H1 (cell line): Measurements from ENCODE around the gene NSD2. TPM values are rescaled to one million over a fixed set of nuclear protein-coding genes. Genes with fewer than 3 reads are reported as not detected.

Experiments used
- CTCF ChIA-PET: fragments of 300-600 bp; sonication (Branson Sonifier 250); formaldehyde crosslinking; loops from one replicate; lab custom pipeline; 2021; ENCODE audit not compliant: partially characterized antibody; lab: Charles Lee
- POLR2A ChIA-PET: fragments of 300-600 bp; sonication (Branson Sonifier 250); formaldehyde crosslinking; loops from one replicate; lab custom pipeline; 2021; ENCODE audit warnings: inconsistent platforms; ENCODE audit not compliant: partially characterized antibody; lab: Charles Lee
- DNase-seq, 2 experiments: peaks; one replicate each; pipeline versions ENCODE4 v3.0.0 to v3.0.0-alpha.2; 2010 to 2022; ENCODE audit warnings: low spot score in 2 of 2, low read depth in 1 of 2, mixed read lengths in 1 of 2
- FAIRE-seq: peaks from 2 replicates; lab custom pipeline; 2011; peaks lifted over from hg19 to GRCh38; lab: Jason Lieb, UNC
- H2AFZ ChIP-seq: 2 replicates; pipeline ENCODE4 v1.8.1; 2012; ENCODE audit warnings: low read length, inconsistent platforms
- H2AK5ac ChIP-seq: 2 replicates; pipeline ENCODE4 v1.6.1; 2013; ENCODE audit warnings: low read depth, low read length
- H2BK120ac ChIP-seq: replicated peaks from 2 replicates; pipeline ENCODE3; 2013; ENCODE audit warnings: low read depth, low read length, inconsistent platforms
- H2BK12ac ChIP-seq: 2 replicates; pipeline ENCODE4 v1.6.1; 2013; ENCODE audit warnings: low read depth, low read length
- H2BK15ac ChIP-seq: 2 replicates; pipeline ENCODE4 v1.6.1; 2013; ENCODE audit warnings: low read length
- H2BK20ac ChIP-seq: 2 replicates; pipeline ENCODE4 v1.6.1; 2013; ENCODE audit warnings: low read length
- H2BK5ac ChIP-seq: 2 replicates; pipeline ENCODE4 v1.6.1; 2013; ENCODE audit warnings: low read depth, low read length
- H3K14ac ChIP-seq: 2 replicates; pipeline ENCODE4 v1.6.1; 2013; ENCODE audit warnings: inconsistent platforms; ENCODE audit not compliant: insufficient read length
- H3K18ac ChIP-seq: 2 replicates; pipeline ENCODE4 v1.6.1; 2013; ENCODE audit warnings: low read length; ENCODE audit errors: extremely low read depth
- H3K23ac ChIP-seq: 2 replicates; pipeline ENCODE4 v1.6.1; 2013; ENCODE audit warnings: inconsistent platforms; ENCODE audit not compliant: insufficient read length
- H3K23me2 ChIP-seq: 2 replicates; pipeline ENCODE4 v1.6.1; 2013; ENCODE audit warnings: low read depth, low read length
- H3K27ac ChIP-seq: 2 replicates; pipeline ENCODE4 v1.6.1; 2011; ENCODE audit warnings: low read depth, low read length, inconsistent platforms
- H3K27me3 ChIP-seq, 4 experiments: replicated peaks in 1 of 4; 1 replicate in 1 of 4; 2 replicates in 3 of 4; pipeline versions ENCODE4 v1.6.1 to v1.8.1; 2011 to 2013; ENCODE audit warnings: low read length in 3 of 4, mild to moderate bottlenecking in 3 of 4, inconsistent platforms in 2 of 4, mixed read lengths in 2 of 4, moderate library complexity in 1 of 4; ENCODE audit not compliant: control insufficient read depth in 3 of 4, insufficient read depth in 3 of 4; ENCODE audit errors: extremely low read depth in 1 of 4
- H3K36me3 ChIP-seq, 4 experiments: 2 replicates each; pipeline versions ENCODE4 v1.6.1 to v1.8.1; 2011 to 2013; ENCODE audit warnings: mild to moderate bottlenecking in 4 of 4, low read length in 3 of 4, moderate library complexity in 2 of 4, control low read depth in 1 of 4, inconsistent platforms in 1 of 4; ENCODE audit not compliant: insufficient read depth in 4 of 4, control insufficient read depth in 2 of 4
- H3K4ac ChIP-seq: replicated peaks from 2 replicates; pipeline ENCODE3; 2013; ENCODE audit warnings: low read length, low read depth, mixed read lengths, inconsistent platforms; ENCODE audit not compliant: insufficient read length
- H3K4me1 ChIP-seq, 4 experiments: replicated peaks in 1 of 4; 1 replicate in 1 of 4; 2 replicates in 3 of 4; pipeline versions ENCODE4 v1.6.1 to v1.8.1; 2011 to 2013; ENCODE audit warnings: low read length in 3 of 4, inconsistent platforms in 2 of 4, mixed read lengths in 1 of 4; ENCODE audit not compliant: insufficient read depth in 4 of 4, control insufficient read depth in 3 of 4
- H3K4me2 ChIP-seq, 2 experiments: 2 replicates each; pipeline versions ENCODE4 v1.6.1 to v1.8.1; 2011 to 2013; ENCODE audit warnings: low read depth in 2 of 2, low read length in 2 of 2, control low read depth in 1 of 2, inconsistent platforms in 1 of 2, mild to moderate bottlenecking in 1 of 2; ENCODE audit not compliant: insufficient read depth in 1 of 2
- H3K4me3 ChIP-seq, 4 experiments: fragments of 200-600, 300-600 bp in 1 of 4; sonication (generic), shearing (Covaris generic), sonication (Bioruptor Twin) in 1 of 4; 2 replicates each; pipeline versions ENCODE4 v1.5.1 to v1.8.1; 2011 to 2016; ENCODE audit warnings: low read length in 4 of 4, low read depth in 3 of 4, control low read depth in 2 of 4, inconsistent platforms in 2 of 4, mild to moderate bottlenecking in 2 of 4, mixed read lengths in 1 of 4, moderate library complexity in 1 of 4; ENCODE audit not compliant: insufficient read depth in 2 of 4; ENCODE audit errors: extremely low read depth in 1 of 4
- H3K56ac ChIP-seq: replicated peaks from 2 replicates; pipeline ENCODE3; 2013; ENCODE audit warnings: low read depth, mild to moderate bottlenecking, mixed read lengths, low read length, inconsistent platforms; ENCODE audit not compliant: insufficient read length
- H3K79me1 ChIP-seq: 2 replicates; pipeline ENCODE4 v1.6.1; 2013; ENCODE audit warnings: low read depth, low read length, control low read depth
- H3K79me2 ChIP-seq, 2 experiments: 2 replicates each; pipeline versions ENCODE4 v1.6.1 to v1.8.1; 2012 to 2013; ENCODE audit warnings: low read length in 2 of 2, mild to moderate bottlenecking in 2 of 2, inconsistent platforms in 1 of 2; ENCODE audit not compliant: insufficient read depth in 2 of 2, control insufficient read depth in 1 of 2
- H3K9ac ChIP-seq, 4 experiments: replicated peaks in 1 of 4; 1 replicate in 1 of 4; 2 replicates in 3 of 4; pipeline versions ENCODE4 v1.6.1 to v1.8.1; 2011 to 2013; ENCODE audit warnings: low read depth in 3 of 4, low read length in 3 of 4, control low read depth in 2 of 4, mild to moderate bottlenecking in 2 of 4, moderate library complexity in 2 of 4, inconsistent platforms in 1 of 4; ENCODE audit errors: extremely low read depth in 1 of 4
- H3K9me3 ChIP-seq, 2 experiments: 2 replicates each; pipeline versions ENCODE4 v1.6.1 to v1.8.1; 2012 to 2013; ENCODE audit warnings: mild to moderate bottlenecking in 2 of 2, moderate library complexity in 2 of 2, control low read depth in 1 of 2, inconsistent platforms in 1 of 2, low read depth in 1 of 2, low read length in 1 of 2, mixed read lengths in 1 of 2; ENCODE audit not compliant: insufficient read depth in 2 of 2
- H4K20me1 ChIP-seq, 2 experiments: replicated peaks in 1 of 2; 2 replicates each; pipeline versions ENCODE3 to v1.8.1; 2011 to 2013; ENCODE audit warnings: inconsistent platforms in 2 of 2, low read length in 2 of 2, mild to moderate bottlenecking in 1 of 2; ENCODE audit not compliant: insufficient read depth in 2 of 2, control insufficient read depth in 1 of 2
- H4K5ac ChIP-seq: 2 replicates; pipeline ENCODE4 v1.6.1; 2013; ENCODE audit warnings: low read length, low read depth, mixed read lengths, inconsistent platforms; ENCODE audit not compliant: insufficient read length
- H4K8ac ChIP-seq: 2 replicates; pipeline ENCODE4 v1.8.0; 2013; ENCODE audit warnings: mild to moderate bottlenecking, moderate library complexity, low read length, inconsistent platforms; ENCODE audit not compliant: insufficient read depth; ENCODE audit errors: extremely low read depth
- H4K91ac ChIP-seq: replicated peaks from 2 replicates; pipeline ENCODE3; 2013; ENCODE audit warnings: low read length, mixed read lengths, inconsistent platforms; ENCODE audit not compliant: insufficient read length
- ATF2 ChIP-seq: IDR thresholded peaks from 2 replicates; pipeline ENCODE4 v1.6.1; 2012; ENCODE audit warnings: low read length, inconsistent platforms
- BRCA1 ChIP-seq: IDR thresholded peaks from 2 replicates; pipeline ENCODE4 v1.6.1; 2012; ENCODE audit warnings: low read depth, low read length, improper control_type of control experiment
- CTBP2 ChIP-seq: IDR thresholded peaks from 2 replicates; pipeline ENCODE4 v1.7.0; 2011; ENCODE audit warnings: borderline replicate concordance, mild to moderate bottlenecking, moderate library complexity, mixed read lengths, low read length; ENCODE audit not compliant: insufficient read depth, insufficient read length
- FOSL1 ChIP-seq: IDR thresholded peaks from 2 replicates; pipeline ENCODE4 v1.6.1; 2011; ENCODE audit warnings: mild to moderate bottlenecking, low read depth, low read length, moderate library complexity; ENCODE audit not compliant: insufficient read depth
- JUND ChIP-seq: IDR thresholded peaks from 2 replicates; pipeline ENCODE4 v1.6.1; 2011; ENCODE audit warnings: mild to moderate bottlenecking, improper control_type of control experiment, low read length
- RAD21 ChIP-seq, 2 experiments: IDR thresholded peaks in 1 of 2; conservative IDR thresholded peaks in 1 of 2; 2 replicates each; pipeline ENCODE4 v1.6.1; 2011; ENCODE audit warnings: low read depth in 2 of 2, low read length in 2 of 2, improper control_type of control experiment in 1 of 2, inconsistent platforms in 1 of 2, mild to moderate bottlenecking in 1 of 2, moderate library complexity in 1 of 2
- SP1 ChIP-seq: IDR thresholded peaks from 2 replicates; pipeline ENCODE4 v1.6.1; 2011; ENCODE audit warnings: low read depth, low read length
- SUZ12 ChIP-seq: fragments of 200-600 bp; sonication (generic); IDR thresholded peaks from 2 replicates; pipeline ENCODE4 v1.6.1; 2012; ENCODE audit warnings: mild to moderate bottlenecking, inconsistent platforms, low read length, moderate library complexity, mixed read lengths
- YY1 ChIP-seq: IDR thresholded peaks from 2 replicates; pipeline ENCODE4 v1.6.1; 2011; ENCODE audit warnings: low read depth, mild to moderate bottlenecking, low read length
- whole genome bisulfite sequencing, 2 experiments: shearing (Covaris generic) in 1 of 2; methylation state at CpG; one replicate each; pipeline versions ENCODE4 v1.1.6 to v1.1.7; 2013 to 2015; ENCODE audit warnings: low lambda C conversion rate in 2 of 2, mixed read lengths in 2 of 2, inconsistent platforms in 1 of 2, low coverage in 1 of 2, missing lambda C conversion rate in 1 of 2; ENCODE audit not compliant: insufficient replicate concordance in 2 of 2, insufficient coverage in 1 of 2, insufficient read length in 1 of 2; ENCODE audit errors: extremely low coverage in 1 of 2, missing lambda C conversion rate in 1 of 2; 5-methylcytosine and 5-hydroxymethylcytosine counted together
- polyA plus RNA-seq, 7 experiments: library from polyadenylated mRNA; depleted of rRNA in 3 of 7; stranded (reverse) in 5 of 7; unstranded in 2 of 7; fragments of >200 nt in 5 of 7; fragments of 200-250 nt in 2 of 7; gene quantifications; 1 replicate in 5 of 7; 2 replicates in 1 of 7; 4 replicates in 1 of 7; pipeline versions ENCODE4 v1.2.1 to v1.2.3, GENCODE V29; 2011 to 2013; ENCODE audit warnings: missing spikeins in 2 of 7, mixed read lengths in 2 of 7
- total RNA-seq: library from RNA; stranded (reverse); fragmentation: NEBNext Ultra II Directional; extraction: Animal tissue kit (Norgen Biotek cat#: 25700); gene quantifications from 2 replicates; pipeline ENCODE4 v1.2.1, GENCODE V29; 2021

NSD2 gene
- total and polyA plus RNA-seq, 2 of the 8 experiments (the other 6 are each of a cell fraction or from before 2014, with no cell fraction given): 26.7 to 129 TPM

- Histone ChIP-seq H4K91ac (no peak overlapping the region), H3K14ac (no peak overlapping the region), H3K4me3 (no peak overlapping the region), H3K4ac (no peak overlapping the region), H2BK20ac (no peak overlapping the region), H3K56ac (no peak overlapping the region), H3K9ac (no peak overlapping the region), H2BK5ac (no peak overlapping the region), H2BK12ac (no peak overlapping the region)
- no peak for DNase-seq
- 93% methylated on average over 12 of the region's 12 CpGs; no CpG with 5 or more reads in 1 of the 2 experiments for WGBS, 2 experiments
- TF ChIP-seq SUZ12 (no peak), BRCA1 (no peak), YY1 (no peak), CTBP2 (no peak), JUND (no peak), RAD21 (IDR thresholded peaks at IDR 0.05 in 1 of 2, conservative IDR thresholded peaks at IDR 0.05 in 1 of 2; ENCODE audit: low read depth in 2 of 2, low read length in 2 of 2) (no peak), ATF2 (no peak), FOSL1 (no peak), SP1 (no peak)
- TF ChIP-seq, all 59 proteins: peak for 0
- H3K4me1 ChIP-seq: peaks cover 0 to 5% (median 3%) of the 10 kb centered on the region in 4 experiments; a peak in 2 of 7 replicates
- no peak overlapping the region for H3K27ac ChIP-seq
- no peak overlapping the region for H3K18ac ChIP-seq
- no peak overlapping the region for H3K23ac ChIP-seq
- H4K8ac ChIP-seq: no peak overlapping the region
- H4K5ac ChIP-seq: no peak overlapping the region
- no peak overlapping the region for H2AFZ ChIP-seq
- no peak overlapping the region for H2AK5ac ChIP-seq
- ChIA-PET POLR2A (no interaction called here), CTCF (no interaction called here)
- H3K79me2 ChIP-seq: peaks cover 0 to 29% of the 10 kb centered on the region in 2 experiments; a peak in 1 of 4 replicates
- no peaks in the 10 kb centered on the region for H3K9me3 ChIP-seq
- peaks cover 14% of the 10 kb centered on the region for H3K79me1 ChIP-seq
- H3K23me2 ChIP-seq: no peaks in the 10 kb centered on the region
- no peak overlapping the region for H2BK15ac ChIP-seq
- H3K4me2 ChIP-seq: no peak overlapping the region
- H4K20me1 ChIP-seq: peaks cover 9 to 27% of the 10 kb centered on the region in 2 experiments
- H2BK120ac ChIP-seq: no peak overlapping the region
- H3K36me3 ChIP-seq: peaks cover 19 to 54% (median 41%) of the 10 kb centered on the region in 4 experiments
- no peak for FAIRE-seq
- H3K27me3 ChIP-seq: no peaks in the 10 kb centered on the region
Observed at GRCh38 chr4:1988327-1988724, 117.1 kb downstream of the NSD2 start.
